HepG2 (cell line): ENCODE measurements around the gene ATXN7L3. TPM values are rescaled to one million over a fixed set of nuclear protein-coding genes. Genes with fewer than 3 reads are reported as not detected.
A peak's percentile ranks its signal among the peaks of the same experiment; 100 is the strongest.

Experiments
- FOXP1 ChIP-seq, 2 experiments: fragments of 450-650 bp in 1 of 2; IDR thresholded peaks; 2 replicates each; pipeline ENCODE4 v1.6.1; 2017 to 2018; ENCODE audit warnings: antibody characterized with exemption in 1 of 2
- HNRNPL ChIP-seq: fragments of 200-400 bp; formaldehyde crosslinking; IDR thresholded peaks from 2 replicates; pipeline ENCODE4 v1.6.1; 2017; ENCODE audit warnings: mild to moderate bottlenecking, low read depth, low read length
- PCBP1 ChIP-seq: fragments of 200-400 bp; formaldehyde crosslinking; IDR thresholded peaks from 2 replicates; pipeline ENCODE4 v1.6.1; 2017; ENCODE audit warnings: mild to moderate bottlenecking, low read depth, low read length, borderline replicate concordance
- RFXAP ChIP-seq: sonication (generic); formaldehyde crosslinking; IDR thresholded peaks from 2 replicates; pipeline ENCODE4 v1.4.0; 2020; ENCODE audit warnings: missing genetic modification reagents, borderline replicate concordance
- SAP130 ChIP-seq: IDR thresholded peaks from 2 replicates; pipeline ENCODE4 v1.6.1; 2016; ENCODE audit warnings: low read depth
- SRSF4 ChIP-seq: fragments of 200-400 bp; formaldehyde crosslinking; IDR thresholded peaks from one replicate; pipeline ENCODE4 v1.6.1; 2018; ENCODE audit warnings: mild to moderate bottlenecking, low read depth, low read length, moderate library complexity; ENCODE audit not compliant: poor library complexity, severe bottlenecking
- ZBTB38 ChIP-seq: sonication (generic); formaldehyde crosslinking; IDR thresholded peaks from 2 replicates; pipeline ENCODE4 v1.5.1; 2020; ENCODE audit warnings: mild to moderate bottlenecking, missing genetic modification reagents
- ZNF143 ChIP-seq: sonication (generic); formaldehyde crosslinking; IDR thresholded peaks from 2 replicates; pipeline ENCODE4 v1.4.0; 2020; ENCODE audit warnings: missing genetic modification reagents
- ZNF30 ChIP-seq: sonication (generic); formaldehyde crosslinking; IDR thresholded peaks from 2 replicates; pipeline ENCODE4 v1.5.0; 2020; ENCODE audit warnings: mild to moderate bottlenecking, missing genetic modification reagents
- ZNF432 ChIP-seq: sonication (generic); formaldehyde crosslinking; IDR thresholded peaks from 2 replicates; pipeline ENCODE4 v1.5.0; 2020; ENCODE audit warnings: missing genetic modification reagents, mild to moderate bottlenecking, borderline replicate concordance
- ZNF530 ChIP-seq: sonication (generic); formaldehyde crosslinking; IDR thresholded peaks from 2 replicates; pipeline ENCODE4 v1.5.0; 2020; ENCODE audit warnings: low read depth, mild to moderate bottlenecking, missing genetic modification reagents
- ZNF552 ChIP-seq: sonication (generic); formaldehyde crosslinking; IDR thresholded peaks from 2 replicates; pipeline ENCODE4 v1.9.0; 2022; ENCODE audit warnings: missing genetic modification reagents, mild to moderate bottlenecking, borderline replicate concordance
- ZNF672 ChIP-seq: sonication (generic); formaldehyde crosslinking; IDR thresholded peaks from 2 replicates; pipeline ENCODE4 v1.8.1; 2022; ENCODE audit warnings: missing genetic modification reagents
- ZNF761 ChIP-seq: sonication (generic); formaldehyde crosslinking; conservative IDR thresholded peaks from 2 replicates; pipeline ENCODE4 v1.4.0; 2020; ENCODE audit warnings: mild to moderate bottlenecking, missing genetic modification reagents
- ZNF766 ChIP-seq: sonication (generic); formaldehyde crosslinking; IDR thresholded peaks from 2 replicates; pipeline ENCODE4 v1.5.0; 2020; ENCODE audit warnings: missing genetic modification reagents, borderline replicate concordance
- ZNF773 ChIP-seq: sonication (generic); formaldehyde crosslinking; IDR thresholded peaks from 2 replicates; pipeline ENCODE4 v1.4.0; 2020; ENCODE audit warnings: missing genetic modification reagents, borderline replicate concordance
- ZNF775 ChIP-seq: sonication (generic); formaldehyde crosslinking; IDR thresholded peaks from 2 replicates; pipeline ENCODE4 v1.4.0; 2020; ENCODE audit warnings: missing genetic modification reagents, mild to moderate bottlenecking, moderate library complexity, borderline replicate concordance
- ZNF776 ChIP-seq: sonication (generic); formaldehyde crosslinking; IDR thresholded peaks from 2 replicates; pipeline ENCODE4 v1.4.0; 2020; ENCODE audit warnings: mild to moderate bottlenecking, missing genetic modification reagents
- ZNF781 ChIP-seq: sonication (generic); formaldehyde crosslinking; IDR thresholded peaks from 2 replicates; pipeline ENCODE4 v1.5.1; 2020; ENCODE audit warnings: borderline replicate concordance, mild to moderate bottlenecking, missing genetic modification reagents; ENCODE audit errors: not compliant biosample characterization
- ZNF883 ChIP-seq: sonication (generic); formaldehyde crosslinking; IDR thresholded peaks from 2 replicates; pipeline ENCODE4 v1.5.1; 2020; ENCODE audit warnings: mild to moderate bottlenecking, missing genetic modification reagents; ENCODE audit errors: not compliant biosample characterization
- polyA plus RNA-seq, 8 experiments: library from polyadenylated mRNA; depleted of rRNA in 3 of 8; stranded (reverse) in 7 of 8; unstranded in 1 of 8; fragments of >200 nt; fragmentation: Illumina TruSeq in 4 of 8; extraction: Trizol in 4 of 8; gene quantifications; 2 replicates each; pipeline versions ENCODE4 v1.2.1 to v1.2.3, GENCODE V29; 2011 to 2016; ENCODE audit warnings: low read depth in 4 of 8, missing spikeins in 1 of 8, mixed read lengths in 1 of 8; ENCODE audit not compliant: insufficient read depth in 1 of 8
- total RNA-seq, 5 experiments: library from RNA; depleted of rRNA; stranded (reverse); fragments of >200 nt; fragmentation: Illumina TruSeq; extraction: Trizol; gene quantifications; 2 replicates each; pipeline ENCODE4 v1.2.3, GENCODE V29; 2016; ENCODE audit warnings: low read depth in 1 of 5
- TF ChIP-seq, protein P1 (sequence below), 2 experiments: sonication (generic) in 1 of 2; formaldehyde crosslinking in 1 of 2; IDR thresholded peaks; 2 replicates each; pipeline versions ENCODE4 v1.5.1 to v1.6.1; 2011 to 2020; ENCODE audit warnings: borderline replicate concordance in 1 of 2, low read depth in 1 of 2, low read length in 1 of 2, mild to moderate bottlenecking in 1 of 2, missing genetic modification reagents in 1 of 2, moderate library complexity in 1 of 2
- TF ChIP-seq, protein P2 (sequence below): sonication (generic); formaldehyde crosslinking; IDR thresholded peaks from 2 replicates; pipeline ENCODE4 v1.8.0; 2023; ENCODE audit warnings: mild to moderate bottlenecking, missing genetic modification reagents
- TF ChIP-seq, protein P3 (sequence below): sonication (generic); formaldehyde crosslinking; IDR thresholded peaks from 2 replicates; pipeline ENCODE4 v1.4.0; 2020; ENCODE audit warnings: missing genetic modification reagents
- TF ChIP-seq, protein P4 (sequence below): sonication (generic); formaldehyde crosslinking; IDR thresholded peaks from 2 replicates; pipeline ENCODE4 v1.4.0; 2020; ENCODE audit warnings: missing genetic modification reagents

The ATXN7L3 gene
- total and polyA plus RNA-seq, 2 of the 13 experiments (the other 11 are each of a cell fraction or from before 2014, with no cell fraction given) = 44.5 to 59.1 TPM

DNA sequence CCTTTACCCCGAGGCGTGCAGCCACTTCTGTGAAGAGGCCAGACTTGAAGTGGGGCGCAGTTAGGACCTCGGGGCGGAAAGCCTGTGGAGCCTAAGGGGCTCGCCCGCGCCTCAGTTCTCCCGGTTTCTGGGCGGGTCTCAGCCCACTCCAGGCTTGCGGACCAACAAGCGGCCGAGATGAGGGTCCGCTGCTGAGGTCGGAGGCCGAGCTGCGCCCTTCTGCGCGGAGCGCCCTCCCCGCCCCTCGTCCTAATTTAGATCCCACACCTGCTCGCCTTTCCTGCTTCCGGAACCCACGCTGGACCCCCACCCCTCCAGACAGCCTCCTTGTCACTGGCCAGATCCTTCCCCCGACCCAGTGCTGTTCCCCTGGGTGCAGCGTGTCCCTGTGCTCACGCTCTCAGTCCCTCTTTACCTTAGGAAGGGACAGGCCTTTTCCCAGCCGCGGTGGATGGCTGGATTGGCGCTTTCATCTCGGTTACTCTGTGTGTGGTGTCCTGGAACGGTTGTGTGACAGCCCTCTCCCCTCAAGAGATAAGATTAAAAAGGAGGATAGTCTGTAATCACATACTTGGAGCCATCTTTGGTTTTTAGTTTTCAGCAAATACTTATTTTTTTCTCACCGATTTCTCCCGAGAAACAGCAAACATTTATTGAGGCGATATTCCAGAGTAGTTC lies 933 bp upstream of the ATXN7L3 start (continued):
- 0 out of 2 replicates have a peak, but pooled peaks have one; percentile 62 for TF ChIP-seq PCBP1
- TF ChIP-seq ZNF776 = no peak
- peak; percentile 57; the same call in 1 of the 2 replicates for TF ChIP-seq SAP130
- TF ChIP-seq, protein P1, sequence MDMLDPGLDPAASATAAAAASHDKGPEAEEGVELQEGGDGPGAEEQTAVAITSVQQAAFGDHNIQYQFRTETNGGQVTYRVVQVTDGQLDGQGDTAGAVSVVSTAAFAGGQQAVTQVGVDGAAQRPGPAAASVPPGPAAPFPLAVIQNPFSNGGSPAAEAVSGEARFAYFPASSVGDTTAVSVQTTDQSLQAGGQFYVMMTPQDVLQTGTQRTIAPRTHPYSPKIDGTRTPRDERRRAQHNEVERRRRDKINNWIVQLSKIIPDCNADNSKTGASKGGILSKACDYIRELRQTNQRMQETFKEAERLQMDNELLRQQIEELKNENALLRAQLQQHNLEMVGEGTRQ (IDR thresholded peaks at IDR 0.05; ENCODE audit: low read depth, low read length) = no peak
- TF ChIP-seq, protein P1 (CRISPR knock-in tag; IDR thresholded peaks at IDR 0.05; ENCODE audit: borderline replicate concordance) = no peak; the same call in 1 of the 2 replicates
- no peak for TF ChIP-seq ZNF672 (CRISPR knock-in tag)
- TF ChIP-seq ZNF432 (CRISPR knock-in tag) = no peak
- no peak for TF ChIP-seq ZNF761 (CRISPR knock-in tag)
- no peak for TF ChIP-seq ZNF143 (CRISPR knock-in tag)
- 0 out of 2 replicates have a peak, but pooled peaks have one; percentile 59 for TF ChIP-seq RFXAP (CRISPR knock-in tag)
- TF ChIP-seq SRSF4 = no peak
- TF ChIP-seq, protein P2, sequence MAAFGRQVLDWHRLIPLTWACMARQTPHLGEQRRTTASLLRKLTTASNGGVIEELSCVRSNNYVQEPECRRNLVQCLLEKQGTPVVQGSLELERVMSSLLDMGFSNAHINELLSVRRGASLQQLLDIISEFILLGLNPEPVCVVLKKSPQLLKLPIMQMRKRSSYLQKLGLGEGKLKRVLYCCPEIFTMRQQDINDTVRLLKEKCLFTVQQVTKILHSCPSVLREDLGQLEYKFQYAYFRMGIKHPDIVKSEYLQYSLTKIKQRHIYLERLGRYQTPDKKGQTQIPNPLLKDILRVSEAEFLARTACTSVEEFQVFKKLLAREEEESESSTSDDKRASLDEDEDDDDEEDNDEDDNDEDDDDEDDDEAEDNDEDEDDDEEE (CRISPR knock-in tag) = no peak
- TF ChIP-seq FOXP1 (IDR thresholded peaks at IDR 0.05) = no peak
- no peak for TF ChIP-seq FOXP1 (CRISPR knock-in tag; IDR thresholded peaks at IDR 0.05)
- TF ChIP-seq ZNF552 (CRISPR knock-in tag) = 0 out of 2 replicates have a peak, but pooled peaks have one; percentile 66
- peak; percentile 63; the same call in 1 of the 2 replicates for TF ChIP-seq HNRNPL
- TF ChIP-seq ZNF30 (CRISPR knock-in tag) = peak; percentile 11; the same call in 1 of the 2 replicates
- no peak for TF ChIP-seq ZBTB38
- TF ChIP-seq, protein P3, sequence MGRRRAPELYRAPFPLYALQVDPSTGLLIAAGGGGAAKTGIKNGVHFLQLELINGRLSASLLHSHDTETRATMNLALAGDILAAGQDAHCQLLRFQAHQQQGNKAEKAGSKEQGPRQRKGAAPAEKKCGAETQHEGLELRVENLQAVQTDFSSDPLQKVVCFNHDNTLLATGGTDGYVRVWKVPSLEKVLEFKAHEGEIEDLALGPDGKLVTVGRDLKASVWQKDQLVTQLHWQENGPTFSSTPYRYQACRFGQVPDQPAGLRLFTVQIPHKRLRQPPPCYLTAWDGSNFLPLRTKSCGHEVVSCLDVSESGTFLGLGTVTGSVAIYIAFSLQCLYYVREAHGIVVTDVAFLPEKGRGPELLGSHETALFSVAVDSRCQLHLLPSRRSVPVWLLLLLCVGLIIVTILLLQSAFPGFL (CRISPR knock-in tag) = no peak
- TF ChIP-seq ZNF883 (CRISPR knock-in tag) = no peak
- TF ChIP-seq ZNF530 = no peak
- no peak for TF ChIP-seq ZNF773 (CRISPR knock-in tag)
- no peak for TF ChIP-seq ZNF775 (CRISPR knock-in tag)
- TF ChIP-seq ZNF781 (CRISPR knock-in tag) = no peak
- no peak for TF ChIP-seq ZNF766 (CRISPR knock-in tag)
- TF ChIP-seq, protein P4, sequence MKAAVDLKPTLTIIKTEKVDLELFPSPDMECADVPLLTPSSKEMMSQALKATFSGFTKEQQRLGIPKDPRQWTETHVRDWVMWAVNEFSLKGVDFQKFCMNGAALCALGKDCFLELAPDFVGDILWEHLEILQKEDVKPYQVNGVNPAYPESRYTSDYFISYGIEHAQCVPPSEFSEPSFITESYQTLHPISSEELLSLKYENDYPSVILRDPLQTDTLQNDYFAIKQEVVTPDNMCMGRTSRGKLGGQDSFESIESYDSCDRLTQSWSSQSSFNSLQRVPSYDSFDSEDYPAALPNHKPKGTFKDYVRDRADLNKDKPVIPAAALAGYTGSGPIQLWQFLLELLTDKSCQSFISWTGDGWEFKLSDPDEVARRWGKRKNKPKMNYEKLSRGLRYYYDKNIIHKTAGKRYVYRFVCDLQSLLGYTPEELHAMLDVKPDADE = no peak
